Lower leg skin (tissue), 3 donors: ENCODE results near the gene SLC35F4.

ENCODE experiments used
- CTCF ChIP-seq, 3 donors: fragments of 450-650 bp; IDR thresholded peaks; one replicate each; pipeline ENCODE4 v1.5.1; 2016; ENCODE audit warnings: antibody characterized with exemption in 3 of 3, mild to moderate bottlenecking in 3 of 3, moderate library complexity in 2 of 3
- POLR2A ChIP-seq, 2 donors: fragments of 450-650 bp; IDR thresholded peaks; one replicate each; pipeline ENCODE4 v1.6.1; 2016 to 2017; ENCODE audit warnings: antibody characterized with exemption in 2 of 2, mild to moderate bottlenecking in 1 of 2, moderate library complexity in 1 of 2

GRCh38 chr14:57883061-57883460, 17.2 kb upstream of the SLC35F4 start:
- no peak for TF ChIP-seq CTCF (IDR thresholded peaks at IDR 0.05)
- no peak for TF ChIP-seq POLR2A (IDR thresholded peaks at IDR 0.05)
